IPS-20b (cell line): Measurements from ENCODE around the gene CCDC78.

Source experiments
- H3K27ac ChIP-seq: one replicate; pipeline ENCODE4 v1.5.1; 2013; ENCODE audit warnings: low read length
- H3K27me3 ChIP-seq: 2 replicates; pipeline ENCODE4 v1.6.1; 2013; ENCODE audit warnings: mild to moderate bottlenecking, low read length, inconsistent platforms; ENCODE audit not compliant: insufficient read depth
- H3K36me3 ChIP-seq: 2 replicates; pipeline ENCODE4 v1.6.1; 2013; ENCODE audit warnings: low read depth, mild to moderate bottlenecking, inconsistent platforms, low read length, moderate library complexity; ENCODE audit not compliant: insufficient read depth
- H3K4me1 ChIP-seq: 2 replicates; pipeline ENCODE4 v1.6.1; 2013; ENCODE audit warnings: mild to moderate bottlenecking, control low read depth, inconsistent platforms, low read length, moderate library complexity; ENCODE audit not compliant: insufficient read depth
- H3K4me3 ChIP-seq: 2 replicates; pipeline ENCODE4 v1.5.1; 2013; ENCODE audit warnings: mild to moderate bottlenecking, low read length, inconsistent platforms
- H3K9ac ChIP-seq: 2 replicates; pipeline ENCODE4 v1.6.1; 2013; ENCODE audit warnings: low read depth, mild to moderate bottlenecking, inconsistent platforms, low read length, moderate library complexity
- H3K9me3 ChIP-seq: 2 replicates; pipeline ENCODE4 v1.6.1; 2013; ENCODE audit warnings: mild to moderate bottlenecking, low read depth, low read length, inconsistent platforms; ENCODE audit not compliant: insufficient read depth

CCDC78 gene

DNA sequence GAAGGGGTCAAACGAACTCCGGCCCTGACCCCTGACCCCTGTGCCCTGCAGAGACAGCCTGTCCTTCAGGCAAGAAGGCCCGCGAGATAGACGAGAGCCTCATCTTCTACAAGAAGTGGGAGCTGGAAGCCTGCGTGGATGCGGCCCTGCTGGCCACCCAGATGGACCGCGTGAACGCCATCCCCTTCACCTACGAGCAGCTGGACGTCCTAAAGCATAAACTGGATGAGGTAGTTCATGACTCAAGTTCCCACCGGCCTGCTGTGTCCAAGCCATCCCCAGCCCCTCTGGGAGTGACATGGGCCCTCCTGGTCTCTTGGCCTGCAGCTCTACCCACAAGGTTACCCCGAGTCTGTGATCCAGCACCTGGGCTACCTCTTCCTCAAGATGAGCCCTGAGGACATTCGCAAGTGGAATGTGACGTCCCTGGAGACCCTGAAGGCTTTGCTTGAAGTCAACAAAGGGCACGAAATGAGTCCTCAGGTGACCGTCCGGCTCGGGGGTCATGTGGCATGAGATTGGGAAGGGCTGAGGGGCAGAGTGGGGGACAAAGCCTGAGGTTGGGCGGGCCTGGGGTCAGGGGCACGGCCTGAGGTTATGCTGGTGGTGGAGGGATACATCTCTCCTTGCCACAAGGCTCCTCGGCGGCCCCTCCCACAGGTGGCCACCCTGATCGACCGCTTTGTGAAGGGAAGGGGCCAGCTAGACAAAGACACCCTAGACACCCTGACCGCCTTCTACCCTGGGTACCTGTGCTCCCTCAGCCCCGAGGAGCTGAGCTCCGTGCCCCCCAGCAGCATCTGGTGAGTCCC, 40.0 kb upstream of the CCDC78 start:
- H3K4me3 ChIP-seq: no peak overlapping the region
- no peak overlapping the region for H3K27ac ChIP-seq
- H3K9ac ChIP-seq: no peak overlapping the region
- H3K4me1 ChIP-seq: no peaks in the 10 kb centered on the region
- H3K36me3 ChIP-seq: no peaks in the 10 kb centered on the region
- no peaks in the 10 kb centered on the region for H3K9me3 ChIP-seq
- H3K27me3 ChIP-seq: no peaks in the 10 kb centered on the region

DNA sequence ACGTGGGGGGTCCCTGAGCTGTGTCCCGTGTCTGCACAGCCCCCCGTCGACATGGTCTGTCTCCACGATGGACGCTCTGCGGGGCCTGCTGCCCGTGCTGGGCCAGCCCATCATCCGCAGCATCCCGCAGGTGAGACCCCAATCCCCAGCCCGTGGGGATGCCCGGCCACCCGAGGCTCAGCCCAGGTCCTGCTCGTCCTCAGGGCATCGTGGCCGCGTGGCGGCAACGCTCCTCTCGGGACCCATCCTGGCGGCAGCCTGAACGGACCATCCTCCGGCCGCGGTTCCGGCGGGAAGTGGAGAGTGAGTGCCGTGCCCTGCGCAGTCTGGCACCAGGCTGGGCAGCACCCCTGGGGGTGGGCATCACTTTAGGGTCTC, 39.2 kb upstream of the CCDC78 start:
- Histone ChIP-seq H3K36me3 (no peaks in the 10 kb centered on the region), H3K9me3 (no peaks in the 10 kb centered on the region), H3K4me1 (no peaks in the 10 kb centered on the region), H3K4me3 (no peak overlapping the region), H3K27ac (no peak overlapping the region), H3K9ac (no peak overlapping the region), H3K27me3 (no peaks in the 10 kb centered on the region)

DNA sequence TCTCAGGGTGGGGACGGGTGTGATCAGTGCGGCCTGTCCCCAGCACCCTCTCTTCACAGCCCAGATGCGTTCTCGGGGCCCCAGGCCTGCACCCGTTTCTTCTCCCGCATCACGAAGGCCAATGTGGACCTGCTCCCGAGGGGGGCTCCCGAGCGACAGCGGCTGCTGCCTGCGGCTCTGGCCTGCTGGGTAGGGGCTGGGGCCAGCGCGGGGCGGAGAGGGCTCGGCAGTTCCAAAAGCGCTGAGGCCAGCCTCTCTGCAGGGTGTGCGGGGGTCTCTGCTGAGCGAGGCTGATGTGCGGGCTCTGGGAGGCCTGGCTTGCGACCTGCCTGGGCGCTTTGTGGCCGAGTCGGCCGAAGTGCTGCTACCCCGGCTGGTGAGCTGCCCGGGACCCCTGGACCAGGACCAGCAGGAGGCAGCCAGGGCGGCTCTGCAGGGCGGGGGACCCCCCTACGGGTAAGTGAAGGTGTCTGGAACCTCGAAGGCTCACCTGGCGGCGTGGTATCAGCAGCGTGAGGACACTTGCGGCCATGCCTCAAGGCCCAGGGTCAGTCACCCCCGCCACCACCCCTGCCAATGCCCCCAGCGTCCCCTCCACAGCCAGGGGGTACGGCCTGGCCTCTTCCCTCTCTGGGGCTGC, 38.7 kb upstream of the CCDC78 start:
- Histone ChIP-seq H3K4me1 (no peaks in the 10 kb centered on the region), H3K9ac (no peak overlapping the region), H3K27ac (no peak overlapping the region), H3K9me3 (no peaks in the 10 kb centered on the region), H3K36me3 (no peaks in the 10 kb centered on the region), H3K4me3 (no peak overlapping the region), H3K27me3 (no peaks in the 10 kb centered on the region)

DNA sequence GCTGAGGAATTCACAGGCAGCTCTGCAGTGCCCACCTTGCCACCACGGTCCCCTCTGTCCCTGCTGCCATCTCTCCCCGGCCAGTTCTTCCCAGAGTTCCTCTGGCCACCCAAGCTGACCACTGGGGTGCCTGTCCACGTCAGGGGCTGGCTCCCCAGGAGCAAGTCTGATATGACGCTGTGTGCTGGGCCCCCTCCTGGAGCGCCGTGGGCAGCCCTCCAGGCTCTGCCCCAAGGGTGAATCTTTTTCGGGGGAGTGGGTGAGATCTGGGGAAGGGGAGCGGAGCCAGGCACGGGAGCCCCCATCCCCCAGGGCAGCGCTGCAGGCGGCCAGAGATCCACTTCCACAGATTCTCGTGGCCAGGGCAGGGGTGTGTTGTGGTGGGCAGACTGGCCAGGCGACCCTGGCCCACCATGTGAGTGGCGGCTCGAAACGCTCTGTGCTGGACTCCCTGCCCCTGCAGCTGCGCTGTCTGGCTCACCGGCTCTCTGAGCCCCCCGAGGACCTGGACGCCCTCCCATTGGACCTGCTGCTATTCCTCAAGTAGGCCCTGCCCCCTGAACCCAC, 38.0 kb upstream of the CCDC78 start:
- Histone ChIP-seq H3K36me3 (no peaks in the 10 kb centered on the region), H3K9me3 (no peaks in the 10 kb centered on the region), H3K9ac (no peak overlapping the region), H3K4me1 (no peaks in the 10 kb centered on the region), H3K4me3 (no peak overlapping the region), H3K27ac (no peak overlapping the region), H3K27me3 (no peaks in the 10 kb centered on the region)

DNA sequence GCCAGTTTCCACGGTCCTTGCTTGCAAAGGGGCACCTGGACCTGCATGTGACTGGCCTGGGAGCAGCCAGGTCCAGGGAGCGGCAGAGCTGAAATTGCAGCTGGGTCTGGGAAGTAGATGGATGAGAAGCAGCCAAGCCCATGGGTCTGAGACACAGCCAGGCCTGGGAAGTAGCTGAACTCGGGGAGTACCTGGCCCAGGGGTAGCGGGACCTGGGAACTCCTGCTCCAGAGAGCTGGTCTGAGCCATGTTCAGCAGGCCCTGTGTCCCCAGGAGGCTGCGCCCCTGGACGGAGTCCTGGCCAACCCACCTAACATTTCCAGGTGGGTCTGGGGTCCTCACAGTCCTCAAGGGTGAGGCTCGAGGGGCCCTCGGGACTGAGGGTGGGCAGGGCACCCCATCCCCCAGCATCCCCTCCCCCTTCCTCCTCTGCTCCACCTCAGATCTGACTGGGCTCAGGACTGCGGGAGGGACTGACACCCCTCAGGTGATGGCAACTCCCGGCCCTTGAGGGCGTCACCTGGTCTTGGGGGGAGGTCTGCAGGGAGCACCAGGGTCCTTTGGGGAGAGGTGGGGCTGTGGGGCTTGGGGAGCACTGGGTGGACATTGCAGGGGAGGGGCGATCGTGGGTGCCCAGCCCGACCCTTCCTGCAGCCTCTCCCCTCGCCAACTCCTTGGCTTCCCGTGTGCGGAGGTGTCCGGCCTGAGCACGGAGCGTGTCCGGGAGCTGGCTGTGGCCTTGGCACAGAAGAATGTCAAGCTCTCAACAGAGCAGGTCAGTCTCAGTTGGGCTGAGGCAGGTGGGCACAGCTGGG, 37.3 kb upstream of the CCDC78 start:
- Histone ChIP-seq H3K27me3 (no peaks in the 10 kb centered on the region), H3K4me3 (no peak overlapping the region), H3K4me1 (no peaks in the 10 kb centered on the region), H3K27ac (no peak overlapping the region), H3K36me3 (no peaks in the 10 kb centered on the region), H3K9ac (no peak overlapping the region), H3K9me3 (no peaks in the 10 kb centered on the region)

DNA sequence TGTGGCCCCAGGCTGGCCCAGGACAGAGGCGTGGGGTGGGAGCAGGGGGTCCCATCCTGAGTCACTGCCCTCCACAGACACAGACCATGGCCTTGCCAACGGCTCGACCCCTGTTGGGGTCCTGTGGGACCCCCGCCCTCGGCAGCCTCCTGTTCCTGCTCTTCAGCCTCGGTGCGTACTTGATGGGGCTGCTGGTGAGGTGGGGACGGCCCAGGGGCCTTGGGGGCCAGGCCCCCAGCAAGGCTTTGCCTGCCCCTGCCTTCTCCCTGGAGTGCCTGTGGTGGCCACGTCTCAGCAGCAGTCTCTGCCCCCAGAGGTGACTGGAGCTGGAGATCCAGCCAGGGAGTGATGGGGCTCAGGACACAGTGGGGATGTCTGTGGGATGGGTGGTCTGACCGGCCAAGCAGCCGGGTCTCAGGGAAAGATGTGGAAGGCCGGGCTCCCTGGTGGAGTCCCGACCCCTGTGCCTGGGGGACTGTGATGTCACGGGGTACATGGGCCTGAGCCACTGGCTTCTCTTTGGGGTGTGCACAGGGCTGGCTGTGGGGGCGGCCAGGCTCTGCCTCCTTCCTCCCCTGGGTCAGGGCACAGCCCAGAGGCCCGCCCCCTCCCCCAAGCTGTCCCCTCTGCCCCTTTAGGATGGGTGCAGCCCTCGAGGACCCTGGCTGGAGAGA, 36.5 kb upstream of the CCDC78 start:
- H3K9ac ChIP-seq: no peak overlapping the region
- H3K27ac ChIP-seq: no peak overlapping the region
- no peak overlapping the region for H3K4me3 ChIP-seq
- no peaks in the 10 kb centered on the region for H3K27me3 ChIP-seq
- no peaks in the 10 kb centered on the region for H3K9me3 ChIP-seq
- no peaks in the 10 kb centered on the region for H3K36me3 ChIP-seq
- H3K4me1 ChIP-seq: no peaks in the 10 kb centered on the region

DNA sequence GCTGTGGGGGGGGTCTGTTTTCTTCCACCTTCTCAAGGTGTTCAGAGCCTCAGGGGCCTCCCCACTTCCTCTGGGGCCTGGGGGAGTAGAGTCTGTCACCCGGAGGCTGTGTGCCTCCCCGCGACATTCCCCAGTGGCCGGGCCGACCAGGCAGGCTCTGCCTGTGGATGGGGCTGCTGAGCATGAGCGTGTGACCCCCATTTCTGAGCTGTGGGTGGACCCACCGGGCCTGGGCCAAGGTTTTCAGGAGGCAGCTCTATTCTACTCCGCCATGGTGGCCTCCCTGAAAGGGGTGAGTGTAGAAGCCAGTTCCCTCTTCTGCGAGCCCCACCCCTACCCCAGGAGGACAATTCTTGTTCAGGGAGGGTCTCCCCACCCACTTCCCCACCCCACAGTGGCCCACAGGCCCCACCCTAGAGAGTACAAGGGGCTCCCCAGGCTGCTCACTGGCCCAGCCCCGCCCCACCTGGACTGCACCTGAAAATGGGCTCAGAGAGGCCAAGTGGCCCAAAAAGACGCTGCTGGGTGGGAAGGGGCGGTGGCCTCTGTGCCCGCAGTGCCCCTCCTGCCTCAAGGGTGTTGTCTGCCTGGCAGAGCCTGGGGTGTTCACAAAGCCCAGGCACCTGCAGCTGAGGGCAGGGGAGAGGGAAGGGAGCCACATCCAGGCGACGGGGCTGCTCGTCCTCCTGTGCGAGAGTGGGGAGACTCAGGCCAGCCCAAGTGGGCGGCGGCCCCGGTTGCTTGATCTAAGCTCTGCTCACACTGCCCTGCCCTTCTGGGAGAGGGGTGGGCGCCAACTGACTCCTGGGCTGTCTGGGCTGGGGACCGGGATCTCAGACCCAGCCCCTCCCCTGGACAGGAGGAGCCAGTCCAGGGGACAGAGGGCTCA, 35.6 kb upstream of the CCDC78 start:
- H3K27ac ChIP-seq: no peak overlapping the region
- H3K4me1 ChIP-seq: no peaks in the 10 kb centered on the region
- H3K27me3 ChIP-seq: no peaks in the 10 kb centered on the region
- no peaks in the 10 kb centered on the region; the same call in 1 of the 2 replicates for H3K9me3 ChIP-seq
- no peaks in the 10 kb centered on the region for H3K36me3 ChIP-seq
- H3K9ac ChIP-seq: no peak overlapping the region
- H3K4me3 ChIP-seq: no peak overlapping the region

DNA sequence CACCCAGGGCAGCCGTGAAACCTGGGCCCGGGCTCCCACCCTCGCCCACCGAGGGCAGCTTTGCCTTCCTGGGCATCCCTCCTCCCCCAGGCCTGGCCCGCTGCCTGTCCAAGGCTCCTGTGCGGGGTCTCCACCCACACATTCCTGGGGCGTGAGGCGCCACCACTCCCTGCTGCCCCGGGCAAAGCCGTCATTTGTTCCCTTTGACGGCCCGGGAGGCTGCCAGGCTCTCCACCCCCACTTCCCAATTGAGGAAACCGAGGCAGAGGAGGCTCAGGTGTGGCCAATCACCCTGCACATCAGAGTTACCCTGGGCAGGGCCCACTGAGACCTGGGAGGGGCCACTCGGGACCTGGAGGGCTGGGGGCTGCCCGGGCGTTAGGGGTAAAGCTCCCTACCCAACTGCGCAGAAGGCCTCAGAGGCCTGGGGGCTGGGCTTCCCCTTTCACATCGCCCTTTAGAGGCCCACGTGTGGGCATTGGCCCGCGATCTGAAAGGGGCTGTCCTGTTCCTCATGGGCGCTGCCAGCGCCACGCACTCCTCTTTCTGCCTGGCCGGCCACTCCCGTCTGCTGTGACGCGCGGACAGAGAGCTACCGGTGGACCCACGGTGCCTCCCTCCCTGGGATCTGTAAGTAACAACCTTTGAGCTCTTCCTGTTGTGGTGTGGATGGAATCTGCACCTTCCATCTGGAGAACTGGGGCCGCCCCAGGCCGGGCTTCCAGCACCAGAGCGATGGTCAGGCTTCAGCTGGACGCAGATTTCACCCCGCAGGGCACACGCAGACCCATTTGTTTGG, 34.5 kb upstream of the CCDC78 start, which contains the start of gene MSLN:
Gene MSLN (plus strand): TSS at position 190 of the 799 bp plus-strand sequence. CDS start 1,947 bp downstream, outside the sequence.
- no peaks in the 10 kb centered on the region for H3K4me1 ChIP-seq
- no peak within 1 kb of the TSS for H3K4me3 ChIP-seq
- H3K9me3 ChIP-seq: no peaks in the 10 kb centered on the region; the same call in 1 of the 2 replicates
- H3K27me3 ChIP-seq: no peaks in the 10 kb centered on the region
- no peak within 1 kb of the TSS for H3K27ac ChIP-seq
- H3K36me3 ChIP-seq: no peaks in the 10 kb centered on the region
- no peak within 1 kb of the TSS for H3K9ac ChIP-seq

DNA sequence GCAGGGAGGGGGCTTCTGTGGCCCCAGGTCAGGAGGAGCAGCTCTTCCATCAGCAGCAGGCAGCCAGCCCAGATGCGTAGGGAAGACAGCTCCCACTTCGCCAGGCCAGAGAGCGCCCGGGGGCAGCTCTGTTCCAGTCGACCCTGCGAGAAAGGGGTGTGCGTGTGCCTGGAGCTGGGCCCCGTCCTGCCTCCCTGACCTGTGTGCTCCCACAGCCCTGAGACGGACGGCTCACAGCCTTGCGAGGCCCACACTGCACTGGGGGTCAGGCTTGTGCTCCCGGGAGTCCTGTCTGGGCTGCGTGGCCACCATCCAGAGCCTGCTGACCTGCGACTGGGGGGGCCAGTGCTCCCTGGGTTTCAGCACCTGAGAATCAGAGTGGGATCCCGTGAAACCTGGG, 33.8 kb upstream of the CCDC78 start:
- Histone ChIP-seq H3K4me3 (no peak overlapping the region), H3K9me3 (no peaks in the 10 kb centered on the region; the same call in 1 of the 2 replicates), H3K4me1 (no peaks in the 10 kb centered on the region), H3K36me3 (no peaks in the 10 kb centered on the region), H3K27me3 (no peaks in the 10 kb centered on the region), H3K27ac (no peak overlapping the region), H3K9ac (no peak overlapping the region)
